Panc1 (cell line): ENCODE data around the gene PIP5K1A. TPM values are rescaled to one million over a fixed set of nuclear protein-coding genes. Genes with fewer than 3 reads are reported as not detected.

ENCODE experiments used
- ATAC-seq: fragments of 200-7000 bp; cut with Tn5 transposase; 2 replicates; pipeline ENCODE4 v1.9.1; 2020; ENCODE audit warnings: mild to moderate bottlenecking, moderate library complexity
- BruUV-seq: library from RNA; stranded (reverse); fragments of 400-500 nt; replicated peaks from 2 replicates; lab custom pipeline; 2021; lab: Mats Ljungman, UMichigan
- CTCF ChIA-PET: fragments of 300-600 bp; sonication (Branson Sonifier 250); formaldehyde crosslinking; loops from one replicate; lab custom pipeline; 2022; ENCODE audit warnings: antibody characterized with exemption; lab: Charles Lee
- POLR2A ChIA-PET: fragments of 300-600 bp; sonication (Branson Sonifier 250); formaldehyde crosslinking; loops from one replicate; lab custom pipeline; 2022; ENCODE audit warnings: antibody characterized with exemption; lab: Charles Lee
- DNase-seq: peaks from one replicate; pipeline ENCODE4 v3.0.0-alpha.2; 2010; ENCODE audit warnings: low read depth, low spot score
- H3K27ac ChIP-seq: 2 replicates; pipeline ENCODE4 v1.5.1; 2011; ENCODE audit warnings: mild to moderate bottlenecking, low read length, inconsistent platforms
- H3K27me3 ChIP-seq: fragments of 200-500 bp; sonication (Bioruptor generic); 2 replicates; pipeline ENCODE4 v1.6.0; 2014; ENCODE audit warnings: low read length, inconsistent platforms; ENCODE audit not compliant: control insufficient read depth, insufficient read depth
- H3K36me3 ChIP-seq: fragments of 200-500 bp; sonication (Bioruptor generic); 2 replicates; pipeline ENCODE4 v1.5.1; 2014; ENCODE audit warnings: inconsistent platforms, mild to moderate bottlenecking, low read length, moderate library complexity; ENCODE audit not compliant: control insufficient read depth, insufficient read depth
- H3K4me1 ChIP-seq: 2 replicates; pipeline ENCODE4 v1.5.1; 2011; ENCODE audit warnings: inconsistent platforms, mild to moderate bottlenecking, low read length, moderate library complexity; ENCODE audit not compliant: control insufficient read depth, insufficient read depth
- H3K4me3 ChIP-seq, 2 experiments: 2 replicates each; pipeline ENCODE4 v1.5.1; 2011 to 2012; ENCODE audit warnings: low read depth in 2 of 2, low read length in 2 of 2, mild to moderate bottlenecking in 2 of 2, inconsistent platforms in 1 of 2, moderate library complexity in 1 of 2
- H3K9me3 ChIP-seq: fragments of 200-500 bp; sonication (Bioruptor generic); 2 replicates; pipeline ENCODE4 v1.5.1; 2014; ENCODE audit warnings: low read depth, mild to moderate bottlenecking, inconsistent platforms, low read length, moderate library complexity; ENCODE audit not compliant: control insufficient read depth, insufficient read depth
- POLR2AphosphoS5 ChIP-seq: IDR thresholded peaks from 2 replicates; pipeline ENCODE4 v1.6.1; 2012; ENCODE audit warnings: mild to moderate bottlenecking, low read depth, low read length, moderate library complexity
- SIN3A ChIP-seq: IDR thresholded peaks from 2 replicates; pipeline ENCODE4 v1.6.1; 2012; ENCODE audit warnings: low read depth, mild to moderate bottlenecking, low read length, moderate library complexity, borderline replicate concordance; ENCODE audit not compliant: insufficient read depth
- TCF7L2 ChIP-seq: IDR thresholded peaks from 2 replicates; pipeline ENCODE4 v1.6.1; 2011; ENCODE audit warnings: mild to moderate bottlenecking, low read depth, low read length, inconsistent platforms
- in situ Hi-C: cut with HindIII; loops from 2 replicates; pipeline ENCODE4 v1.10.0; 2016; ENCODE audit warnings: low sequenced_read_pairs, low pct_unique_long_range_greater_than_20kb
- intact Hi-C: fragments of 100-400 bp; cut with micrococcal nuclease; formaldehyde crosslinking; loops from one replicate; pipeline ENCODE4 v1.10.0; 2022; ENCODE audit not compliant: unreplicated experiment
- total RNA-seq: library from RNA; stranded (reverse); gene quantifications from one replicate; pipeline ENCODE4 v1.2.1, GENCODE V29; 2021; ENCODE audit not compliant: unreplicated experiment
- TF ChIP-seq, protein P1 (sequence below): fragments of 450-650 bp; IDR thresholded peaks from 2 replicates; pipeline ENCODE4 v1.5.1; 2017; ENCODE audit warnings: mild to moderate bottlenecking
- TF ChIP-seq, protein P2 (sequence below), 2 experiments: IDR thresholded peaks; 2 replicates each; pipeline ENCODE4 v1.6.1; 2011 to 2012; ENCODE audit warnings: low read depth in 2 of 2, control low read depth in 1 of 2, low read length in 1 of 2, mild to moderate bottlenecking in 1 of 2, moderate library complexity in 1 of 2; ENCODE audit not compliant: insufficient read depth in 1 of 2

Gene PIP5K1A
- total RNA-seq, 1 experiment from 2014 or later = 78.9 TPM

DNA sequence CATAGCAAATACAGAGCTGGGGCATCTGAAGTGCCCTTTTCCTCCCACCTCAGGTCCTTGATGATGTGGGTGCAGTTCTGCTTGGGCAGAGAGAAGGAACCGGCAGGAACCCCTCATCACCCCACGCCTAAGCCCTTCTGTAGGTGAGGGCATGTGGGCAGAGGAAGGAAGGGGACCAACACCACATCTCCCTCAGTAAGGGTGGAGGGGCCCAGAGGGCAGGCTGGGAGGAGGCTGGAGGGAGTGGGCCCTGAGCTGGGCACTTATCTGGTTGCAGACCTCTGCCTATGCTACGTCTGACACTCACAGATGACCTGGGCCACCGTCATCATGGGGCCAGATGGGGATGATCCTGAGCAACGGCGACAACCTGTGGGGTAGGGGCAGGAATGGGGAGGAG lies 94.7 kb downstream of the PIP5K1A start:
- TF ChIP-seq, protein P1, sequence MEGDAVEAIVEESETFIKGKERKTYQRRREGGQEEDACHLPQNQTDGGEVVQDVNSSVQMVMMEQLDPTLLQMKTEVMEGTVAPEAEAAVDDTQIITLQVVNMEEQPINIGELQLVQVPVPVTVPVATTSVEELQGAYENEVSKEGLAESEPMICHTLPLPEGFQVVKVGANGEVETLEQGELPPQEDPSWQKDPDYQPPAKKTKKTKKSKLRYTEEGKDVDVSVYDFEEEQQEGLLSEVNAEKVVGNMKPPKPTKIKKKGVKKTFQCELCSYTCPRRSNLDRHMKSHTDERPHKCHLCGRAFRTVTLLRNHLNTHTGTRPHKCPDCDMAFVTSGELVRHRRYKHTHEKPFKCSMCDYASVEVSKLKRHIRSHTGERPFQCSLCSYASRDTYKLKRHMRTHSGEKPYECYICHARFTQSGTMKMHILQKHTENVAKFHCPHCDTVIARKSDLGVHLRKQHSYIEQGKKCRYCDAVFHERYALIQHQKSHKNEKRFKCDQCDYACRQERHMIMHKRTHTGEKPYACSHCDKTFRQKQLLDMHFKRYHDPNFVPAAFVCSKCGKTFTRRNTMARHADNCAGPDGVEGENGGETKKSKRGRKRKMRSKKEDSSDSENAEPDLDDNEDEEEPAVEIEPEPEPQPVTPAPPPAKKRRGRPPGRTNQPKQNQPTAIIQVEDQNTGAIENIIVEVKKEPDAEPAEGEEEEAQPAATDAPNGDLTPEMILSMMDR = no peak
- TF ChIP-seq, protein P2, sequence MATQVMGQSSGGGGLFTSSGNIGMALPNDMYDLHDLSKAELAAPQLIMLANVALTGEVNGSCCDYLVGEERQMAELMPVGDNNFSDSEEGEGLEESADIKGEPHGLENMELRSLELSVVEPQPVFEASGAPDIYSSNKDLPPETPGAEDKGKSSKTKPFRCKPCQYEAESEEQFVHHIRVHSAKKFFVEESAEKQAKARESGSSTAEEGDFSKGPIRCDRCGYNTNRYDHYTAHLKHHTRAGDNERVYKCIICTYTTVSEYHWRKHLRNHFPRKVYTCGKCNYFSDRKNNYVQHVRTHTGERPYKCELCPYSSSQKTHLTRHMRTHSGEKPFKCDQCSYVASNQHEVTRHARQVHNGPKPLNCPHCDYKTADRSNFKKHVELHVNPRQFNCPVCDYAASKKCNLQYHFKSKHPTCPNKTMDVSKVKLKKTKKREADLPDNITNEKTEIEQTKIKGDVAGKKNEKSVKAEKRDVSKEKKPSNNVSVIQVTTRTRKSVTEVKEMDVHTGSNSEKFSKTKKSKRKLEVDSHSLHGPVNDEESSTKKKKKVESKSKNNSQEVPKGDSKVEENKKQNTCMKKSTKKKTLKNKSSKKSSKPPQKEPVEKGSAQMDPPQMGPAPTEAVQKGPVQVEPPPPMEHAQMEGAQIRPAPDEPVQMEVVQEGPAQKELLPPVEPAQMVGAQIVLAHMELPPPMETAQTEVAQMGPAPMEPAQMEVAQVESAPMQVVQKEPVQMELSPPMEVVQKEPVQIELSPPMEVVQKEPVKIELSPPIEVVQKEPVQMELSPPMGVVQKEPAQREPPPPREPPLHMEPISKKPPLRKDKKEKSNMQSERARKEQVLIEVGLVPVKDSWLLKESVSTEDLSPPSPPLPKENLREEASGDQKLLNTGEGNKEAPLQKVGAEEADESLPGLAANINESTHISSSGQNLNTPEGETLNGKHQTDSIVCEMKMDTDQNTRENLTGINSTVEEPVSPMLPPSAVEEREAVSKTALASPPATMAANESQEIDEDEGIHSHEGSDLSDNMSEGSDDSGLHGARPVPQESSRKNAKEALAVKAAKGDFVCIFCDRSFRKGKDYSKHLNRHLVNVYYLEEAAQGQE (IDR thresholded peaks at IDR 0.05; ENCODE audit: insufficient read depth in 1 of 2, low read depth in 2 of 2, low read length in 1 of 2) = no peak
- TF ChIP-seq POLR2AphosphoS5 (no peak), SIN3A (no peak)
- H3K4me3 ChIP-seq = no peak overlapping the region
- DNase-seq = no peak
- in situ Hi-C loops = no loop called here
- ATAC-seq = no peak
- H3K4me1 ChIP-seq = peaks cover 3% of the 10 kb centered on the region; the same call in 1 of the 2 replicates
- H3K36me3 ChIP-seq = peaks cover 12% of the 10 kb centered on the region
- H3K9me3 ChIP-seq = no peaks in the 10 kb centered on the region
- H3K27me3 ChIP-seq = no peaks in the 10 kb centered on the region
- intact Hi-C loops = no loop called here
- POLR2A ChIA-PET = no interaction called here
- H3K27ac ChIP-seq = no peak overlapping the region
- no TSS peak for BruUV-seq
- CTCF ChIA-PET = no interaction called here

GRCh38 chr1:151294742-151295462 lies 96.5 kb downstream of the PIP5K1A start:
- in situ Hi-C loops = no loop called here
- no peak for DNase-seq
- POLR2A ChIA-PET = interaction anchor here (0.6 kb wide), 1 partner anchor 194 kb away, joined by 5 read pairs; no protein-coding TSS in a partner anchor

More at GRCh38 chr1:151294742-151295462, 96.5 kb downstream of the PIP5K1A start:
- CTCF ChIA-PET = interaction anchor here (0.6 kb wide), 1 partner anchor 22 kb away, joined by 3 read pairs; no protein-coding TSS in a partner anchor
- intact Hi-C loops = no loop called here
- Histone ChIP-seq H3K4me1 (peaks cover 3% of the 10 kb centered on the region; the same call in 1 of the 2 replicates), H3K4me3 (no peak overlapping the region), H3K36me3 (peaks cover 19% of the 10 kb centered on the region), H3K27ac (no peak overlapping the region), H3K9me3 (no peaks in the 10 kb centered on the region), H3K27me3 (no peaks in the 10 kb centered on the region)
- TF ChIP-seq POLR2AphosphoS5 (no peak), SIN3A (no peak), TCF7L2 (no peak)
- TF ChIP-seq, protein P1 = no peak
- TF ChIP-seq, protein P2 (IDR thresholded peaks at IDR 0.05; ENCODE audit: insufficient read depth in 1 of 2, low read depth in 2 of 2, low read length in 1 of 2) = no peak
- no peak for ATAC-seq
- BruUV-seq = no TSS peak
